Adipose tissue (tissue), 3 donors: ENCODE data around the gene SH3RF3. TPM values are rescaled to one million over a fixed set of nuclear protein-coding genes. Genes with fewer than 3 reads are reported as not detected.
"Not testable (repeated sequence)": the region's sequence is repeated elsewhere in the genome, so short reads cannot be mapped to it uniquely, and the experiment has no call there.

Source experiments
- H3K27ac ChIP-seq: one replicate; pipeline ENCODE4 v1.5.1; 2013; ENCODE audit warnings: low read depth, low read length
- WGBS, 3 donors: extraction: QIAGEN DNeasy Blood & Tissue Kit; methylation state at CpG; one replicate each; pipeline ENCODE4 v1.1.7; 2013; 5-methylcytosine and 5-hydroxymethylcytosine counted together
- polyA plus RNA-seq, 3 donors: library from polyadenylated mRNA; stranded (reverse); fragments of 200-250 nt; gene quantifications; one replicate each; pipeline ENCODE4 v1.2.3, GENCODE V29; 2013
- donor health status: healthy with polysubstance abuse.
- donor health status: Bipolar disorder and iron deficiency.
- donor health status: healthy.

The SH3RF3 gene
- polyA plus RNA-seq, 3 donors, result 1.2 to 6.5 (median 5.4) TPM

- 74 to 84% (median 82%) methylated on average over 7 of the region's 7 CpGs for WGBS, 3 donors
- H3K27ac ChIP-seq, result no peak overlapping the region
Observed at GRCh38 chr2:109533823-109534222, 404.8 kb downstream of the SH3RF3 start.

GRCh38 chr2:109535217-109535946 is 406.4 kb downstream of the SH3RF3 start:
- no peak overlapping the region for H3K27ac ChIP-seq
- WGBS, 3 donors, result 60 to 76% (median 70%) methylated on average over 6 of the region's 6 CpGs

- WGBS, 3 donors, result 48 to 79% (median 55%) methylated on average over 3 of the region's 3 CpGs
- H3K27ac ChIP-seq, result not testable (repeated sequence)
Observed at GRCh38 chr2:109536556-109536955, 407.6 kb downstream of the SH3RF3 start.

GRCh38 chr2:109537565-109538222 is 408.7 kb downstream of the SH3RF3 start:
- 86 to 89% (median 89%) methylated on average over 10 of the region's 10 CpGs for WGBS, 3 donors
- no peak overlapping the region for H3K27ac ChIP-seq

GRCh38 chr2:109538546-109538945 is 409.5 kb downstream of the SH3RF3 start:
- 77 to 90% (median 78%) methylated on average over 8 of the region's 8 CpGs for WGBS, 3 donors
- no peak overlapping the region for H3K27ac ChIP-seq

- H3K27ac ChIP-seq, result no peak overlapping the region
- WGBS, 3 donors, result 86 to 89% (median 89%) methylated on average over 6 of the region's 6 CpGs
Observed at GRCh38 chr2:109542384-109542783, 413.4 kb downstream of the SH3RF3 start.

GRCh38 chr2:109545828-109546713 is 417.1 kb downstream of the SH3RF3 start:
- no peak overlapping the region for H3K27ac ChIP-seq
- WGBS, 3 donors, result 33 to 35% (median 33%) methylated on average over 10 of the region's 10 CpGs

- 81 to 88% (median 85%) methylated on average over 2 of the region's 2 CpGs for WGBS, 3 donors
- no peak overlapping the region for H3K27ac ChIP-seq
Observed at GRCh38 chr2:109547280-109547679, 418.3 kb downstream of the SH3RF3 start.

GRCh38 chr2:109549016-109549590 is 420.1 kb downstream of the SH3RF3 start:
- 70 to 91% (median 87%) methylated on average over 4 of the region's 4 CpGs for WGBS, 3 donors
- no peak overlapping the region for H3K27ac ChIP-seq

Other genes starting within 250 kb of the SH3RF3 start
- gene EDAR, start 140.0 kb upstream of the SH3RF3 start, polyA plus RNA-seq, result under 1 TPM in 2 of 3 donors, not detected in 1; 0.03 to 0.12 TPM